GM12872 (cell line): Measurements from ENCODE around the gene TSPAN6.

Experiments
- CTCF ChIP-seq: IDR thresholded peaks from 3 replicates; pipeline ENCODE4 v1.5.1; 2011; ENCODE audit warnings: low read depth, mild to moderate bottlenecking, low read length, moderate library complexity; ENCODE audit not compliant: insufficient read depth

Gene TSPAN6

GRCh38 chrX:100584611-100585010 is 52.0 kb downstream of the TSPAN6 start, which contains the start of gene TNMD:
Gene TNMD (plus strand): TSS chrX:100584936. CDS start chrX:100585019, 83 bp downstream.
- no peak for TF ChIP-seq CTCF
